Left colon (tissue), 2 donors: ENCODE data around the gene MRPL22. TPM values are rescaled to one million over a fixed set of nuclear protein-coding genes. Genes with fewer than 3 reads are reported as not detected.
"Not testable (repeated sequence)": the region's sequence is repeated elsewhere in the genome, so short reads cannot be mapped to it uniquely, and the experiment has no call there.

Source experiments
- ATAC-seq: fragments of 200-7000 bp; cut with Tn5 transposase; one replicate; pipeline ENCODE4 v1.9.1; 2020; ENCODE audit warnings: mild to moderate bottlenecking, moderate library complexity
- DNase-seq, 2 donors: peaks; one replicate each; pipeline ENCODE4 v3.0.0-alpha.2; 2020
- intact Hi-C, 2 donors: fragments of 100-400 bp; cut with DNase I in 1 of 2; cut with micrococcal nuclease in 1 of 2; formaldehyde crosslinking; loops; one replicate each; pipeline versions ENCODE4 v1.11.2 to v1.14.0; 2022; cut with DNase I, micrococcal nuclease
- long read RNA-seq: library from polyadenylated mRNA; unstranded; transcript quantifications from one replicate; pipeline ENCODE4 v2.0.0, GENCODE V29; 2021
- total RNA-seq, 2 donors: library from RNA; stranded (reverse); fragmentation: NEBNext Ultra II Directional; extraction: Animal tissue kit (Norgen Biotek cat#: 25700); gene quantifications; one replicate each; pipeline ENCODE4 v1.2.1, GENCODE V29; 2021
- donor health status: DM: no; HTN: no; CAD: no.
- donor health status: DM: yes; HTN: yes; CAD: no.

Gene MRPL22
- total RNA-seq = 10 to 100 TPM; 38.6 to 48.7 TPM
- long read RNA-seq, transcript MRPL22-207 (7 exons, 3,176 nt) = major isoform, 33 of 34 reads
- long read RNA-seq, partial matches to known transcripts = 1 of 34 reads
- long read RNA-seq, other reads (novel, unspliced or antisense) = 0 of 34 reads

DNA sequence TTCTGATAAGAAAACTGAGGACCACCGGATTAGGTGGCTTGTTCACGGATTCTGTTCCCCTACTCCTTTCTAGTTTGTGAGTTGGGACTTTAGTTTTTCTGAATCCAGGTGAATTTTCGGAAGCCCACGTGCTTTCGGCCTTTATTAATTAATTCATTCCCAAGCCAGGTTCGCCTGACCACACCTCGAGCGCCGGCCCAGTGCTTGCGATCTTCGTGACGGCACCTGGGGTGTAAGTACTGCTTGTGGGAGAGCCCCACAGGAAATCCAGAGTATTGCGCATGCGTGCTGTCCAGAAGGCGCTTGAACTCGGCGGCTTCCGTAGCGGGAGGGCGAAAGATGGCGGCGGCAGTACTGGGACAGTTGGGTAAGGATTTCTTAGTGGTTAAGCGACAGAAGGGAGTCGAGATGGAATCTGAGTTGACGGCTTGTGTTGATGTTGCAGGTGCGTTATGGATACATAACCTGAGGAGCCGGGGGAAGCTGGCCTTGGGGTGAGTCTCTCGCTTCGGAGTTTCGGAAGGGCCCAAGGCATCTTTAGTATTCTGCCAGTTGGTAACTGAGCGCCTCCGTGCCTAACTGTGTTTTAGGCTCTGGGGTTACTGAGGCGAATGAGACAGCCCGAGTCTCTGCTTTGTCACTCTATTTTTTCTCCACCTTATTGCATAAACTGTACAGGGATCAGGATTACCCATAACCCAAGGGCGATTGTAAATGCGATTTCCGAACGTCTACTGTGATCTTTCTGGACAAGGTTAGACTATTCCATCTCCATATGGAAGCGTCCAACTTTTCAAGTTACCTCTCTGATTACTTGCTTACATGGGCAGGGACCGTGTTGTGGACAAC is at the start of gene MRPL22:
Gene MRPL22 (plus strand): TSS at position 302 of the 849 bp plus-strand sequence. CDS start 38 bp downstream, at position 340.
- intact Hi-C loops = no loop called here
- ATAC-seq = peak; percentile 72

GRCh38 chr5:154892369-154892771 is 48.5 kb upstream of the MRPL22 start:
- intact Hi-C loops = no loop called here
- ATAC-seq (no peak), DNase-seq (no peak)

More for the DNA sequence above, at the start of gene MRPL22:
- peak; percentile 93 to 96 for DNase-seq

DNA sequence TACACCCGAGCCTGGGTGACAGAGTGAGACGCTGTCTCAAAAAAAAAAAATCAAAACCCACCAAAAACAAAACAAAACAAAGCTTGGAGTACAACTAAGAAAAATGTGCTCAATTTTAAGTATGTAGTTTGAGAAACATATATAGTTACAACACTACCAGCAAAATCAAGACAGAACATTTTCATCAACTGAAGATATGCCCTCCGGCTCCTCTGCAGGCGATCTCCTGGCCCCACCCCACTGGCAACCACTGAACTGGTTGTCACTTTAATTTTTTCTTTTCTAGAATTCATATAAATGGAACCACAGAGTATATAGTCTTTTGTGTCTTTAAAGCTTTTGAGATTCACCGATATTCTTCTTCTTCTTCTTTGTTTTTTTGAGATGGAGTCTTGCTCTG is 47.5 kb upstream of the MRPL22 start:
- ATAC-seq (no peak), DNase-seq (no peak)
- intact Hi-C loops = no loop called here

DNA sequence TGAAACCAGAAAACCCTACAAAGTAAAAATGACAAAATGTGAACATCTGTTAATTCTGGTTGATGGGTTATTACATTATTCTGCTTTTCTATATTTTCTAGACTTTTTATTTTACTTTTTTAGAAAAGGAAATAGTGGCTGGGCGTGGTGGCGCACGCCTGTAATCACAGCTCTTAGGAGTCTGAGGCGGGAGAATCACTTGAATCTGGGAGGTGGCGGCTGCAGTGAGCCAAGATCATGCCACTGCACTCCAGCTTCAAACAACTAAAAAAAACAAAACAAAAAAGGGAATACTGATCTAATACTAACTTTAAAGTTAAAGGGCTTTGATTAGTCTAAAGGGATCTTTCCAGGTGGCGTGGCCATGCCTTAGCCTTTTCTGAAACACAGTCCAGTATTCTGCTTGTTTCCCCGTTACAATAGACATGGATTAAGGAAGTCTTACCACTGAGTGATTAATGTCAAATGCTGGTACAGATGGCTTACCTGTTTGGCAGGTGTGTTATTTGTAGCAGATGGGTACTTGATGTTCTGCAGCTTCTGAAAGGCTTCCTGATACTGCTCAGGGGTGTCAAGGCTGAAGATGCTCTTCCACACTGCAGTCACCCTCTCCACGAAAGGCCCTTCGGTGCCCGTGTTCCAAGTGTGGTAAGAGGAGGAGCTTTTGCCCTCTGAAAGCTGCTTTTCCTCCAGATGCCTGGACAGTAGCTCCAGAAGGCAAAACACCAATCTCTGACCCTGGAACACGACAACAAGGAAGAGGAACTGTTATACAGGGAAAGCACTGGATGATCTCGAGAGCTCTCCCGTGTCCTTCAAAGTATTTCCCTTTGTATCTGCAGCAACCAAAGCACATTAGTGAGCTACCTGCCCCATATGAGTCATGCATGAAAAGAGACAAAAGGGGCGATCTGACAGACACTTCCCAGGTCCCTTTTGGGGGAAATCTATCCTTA is 45.0 kb upstream of the MRPL22 start:
- peak in 1 of 2 donors; percentile 11 for DNase-seq
- intact Hi-C loops = no loop called here
- ATAC-seq = peak; percentile 76

DNA sequence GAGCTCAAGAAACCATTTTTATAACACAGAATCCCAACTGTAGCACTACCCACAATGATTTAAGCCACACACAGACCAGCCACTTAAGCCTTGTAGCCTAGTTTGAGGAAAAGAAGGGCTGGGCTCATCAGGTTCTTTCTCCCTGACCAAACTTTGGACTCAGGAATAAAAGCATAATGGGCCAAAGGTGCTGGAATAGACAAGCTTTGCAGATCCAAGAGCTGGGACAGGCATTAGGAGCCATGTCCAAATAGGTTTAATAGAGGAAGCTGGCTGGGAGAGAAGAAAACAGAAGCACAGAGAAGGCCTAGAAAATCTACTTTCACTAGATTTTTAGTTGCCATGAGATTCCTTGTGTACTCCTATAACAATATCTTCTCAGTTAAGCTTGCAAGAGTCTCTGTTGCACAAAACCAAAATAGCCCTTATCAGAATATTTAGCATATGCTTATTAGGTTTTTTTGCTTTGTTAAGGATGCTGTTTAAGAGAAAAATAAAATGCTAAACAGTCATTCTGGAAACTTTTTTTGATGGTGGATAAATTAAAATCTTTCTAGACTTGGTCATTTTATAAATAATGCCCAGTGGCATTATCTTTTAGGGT is 44.2 kb upstream of the MRPL22 start:
- DNase-seq (no peak), ATAC-seq (peak; percentile 85)
- intact Hi-C loops = no loop called here

- ATAC-seq (no peak), DNase-seq (no peak)
- intact Hi-C loops = no loop called here
These were observed 42.7 kb upstream of the MRPL22 start for GRCh38 chr5:154898210-154898609.

- no peak for ATAC-seq
- no peak for DNase-seq
- intact Hi-C loops = no loop called here
These were observed 41.6 kb upstream of the MRPL22 start for GRCh38 chr5:154899151-154899816.

GRCh38 chr5:154900066-154900465 is 40.8 kb upstream of the MRPL22 start:
- no peak for ATAC-seq
- intact Hi-C loops = no loop called here
- no peak for DNase-seq

- DNase-seq (no peak), ATAC-seq (no peak)
- intact Hi-C loops = no loop called here
These were observed 39.6 kb upstream of the MRPL22 start for GRCh38 chr5:154901276-154901675.

- ATAC-seq (no peak), DNase-seq (no peak)
- intact Hi-C loops = no loop called here
These were observed 39.0 kb upstream of the MRPL22 start for GRCh38 chr5:154901913-154902312.

- ATAC-seq, DNase-seq, intact Hi-C loops: not testable (repeated sequence)
These were observed 35.3 kb upstream of the MRPL22 start for GRCh38 chr5:154905601-154906000.

DNA sequence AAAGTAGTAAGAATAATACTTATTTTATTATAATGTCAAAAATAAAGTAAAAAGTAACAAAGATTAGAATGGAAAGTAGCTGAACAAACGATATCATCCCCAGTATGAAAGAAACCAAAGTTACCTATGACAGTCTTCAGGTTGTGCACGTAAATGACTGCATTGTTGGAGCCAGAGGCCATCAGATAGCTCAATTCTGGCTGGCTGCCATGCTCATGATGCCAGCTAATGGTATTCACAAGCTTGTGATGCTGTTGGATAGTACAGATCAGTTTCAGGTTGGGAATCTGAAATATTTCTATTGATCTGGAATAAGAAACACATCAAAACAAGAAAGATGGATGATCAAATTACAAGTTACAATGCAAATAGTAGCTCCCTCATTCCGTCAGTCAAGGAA is 24.0 kb upstream of the MRPL22 start:
- ATAC-seq = no peak
- intact Hi-C loops = no loop called here
- DNase-seq = no peak

DNA sequence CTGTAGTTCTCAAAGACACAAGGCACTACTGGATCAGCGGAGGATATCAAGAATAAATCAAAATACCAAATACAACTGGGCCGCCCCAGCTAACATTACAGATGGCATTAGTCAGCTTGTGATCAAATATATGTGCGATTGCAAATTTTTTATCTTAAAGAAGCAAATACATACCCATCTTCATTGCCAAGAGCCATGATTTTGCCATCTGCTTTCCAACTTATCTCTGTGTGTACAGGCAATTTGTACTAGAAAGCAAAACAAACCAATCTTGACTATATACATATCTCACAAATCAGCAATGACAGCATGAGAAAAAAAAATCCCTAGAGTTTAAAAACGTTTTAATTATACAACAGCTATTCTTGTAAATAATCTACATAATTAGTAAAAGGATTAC is 23.1 kb upstream of the MRPL22 start:
- DNase-seq (no peak), ATAC-seq (no peak)
- intact Hi-C loops = no loop called here

- intact Hi-C loops = no loop called here
- DNase-seq = no peak
These were observed 17.1 kb upstream of the MRPL22 start for GRCh38 chr5:154923441-154924430.

GRCh38 chr5:154933537-154933936 is 7.3 kb upstream of the MRPL22 start:
- no peak for ATAC-seq
- no peak for DNase-seq
- intact Hi-C loops = no loop called here

More at GRCh38 chr5:154923441-154924430, 17.1 kb upstream of the MRPL22 start:
- ATAC-seq = no peak

GRCh38 chr5:154934881-154935280 is 6.0 kb upstream of the MRPL22 start:
- ATAC-seq = no peak
- DNase-seq = no peak
- intact Hi-C loops = no loop called here

- ATAC-seq (no peak), DNase-seq (no peak)
- intact Hi-C loops = no loop called here
These were observed 3.6 kb upstream of the MRPL22 start for GRCh38 chr5:154937186-154937717.
